GM12864 (cell line): Measurements from ENCODE around the gene MEPE.

Experiments used
- DNase-seq: peaks from one replicate; pipeline ENCODE4 v3.0.0-alpha.2; 2011; ENCODE audit warnings: low read depth
- H3K4me3 ChIP-seq: 2 replicates; pipeline ENCODE4 v1.5.1; 2011; ENCODE audit warnings: mild to moderate bottlenecking, low read depth, low read length, control low read depth
- TF ChIP-seq, protein P1 (sequence below): IDR thresholded peaks from 2 replicates; pipeline ENCODE4 v1.5.1; 2011; ENCODE audit warnings: low read depth, mild to moderate bottlenecking, moderate library complexity, low read length, control low read depth, inconsistent platforms; ENCODE audit errors: missing control alignments

The MEPE gene

DNA sequence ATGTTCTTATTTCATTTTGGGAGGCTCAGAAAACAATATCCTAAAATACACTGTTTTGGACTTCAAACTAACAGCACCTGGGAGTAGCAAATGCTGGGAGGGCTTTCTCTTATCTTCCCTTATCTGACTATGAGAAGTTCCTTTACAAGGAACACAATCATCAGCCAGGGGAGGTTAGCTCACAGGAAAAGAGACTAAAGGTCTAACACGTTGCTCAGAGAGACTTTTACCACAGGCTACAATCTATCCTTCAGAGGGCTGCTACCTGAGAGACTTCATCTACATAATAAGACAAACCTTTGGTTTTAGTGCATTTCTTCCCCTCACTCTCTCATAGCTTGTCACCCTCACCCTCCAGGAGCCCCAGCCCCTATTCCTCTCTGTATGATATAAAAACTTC lies 35.8 kb downstream of the MEPE start:
- TF ChIP-seq, protein P1, sequence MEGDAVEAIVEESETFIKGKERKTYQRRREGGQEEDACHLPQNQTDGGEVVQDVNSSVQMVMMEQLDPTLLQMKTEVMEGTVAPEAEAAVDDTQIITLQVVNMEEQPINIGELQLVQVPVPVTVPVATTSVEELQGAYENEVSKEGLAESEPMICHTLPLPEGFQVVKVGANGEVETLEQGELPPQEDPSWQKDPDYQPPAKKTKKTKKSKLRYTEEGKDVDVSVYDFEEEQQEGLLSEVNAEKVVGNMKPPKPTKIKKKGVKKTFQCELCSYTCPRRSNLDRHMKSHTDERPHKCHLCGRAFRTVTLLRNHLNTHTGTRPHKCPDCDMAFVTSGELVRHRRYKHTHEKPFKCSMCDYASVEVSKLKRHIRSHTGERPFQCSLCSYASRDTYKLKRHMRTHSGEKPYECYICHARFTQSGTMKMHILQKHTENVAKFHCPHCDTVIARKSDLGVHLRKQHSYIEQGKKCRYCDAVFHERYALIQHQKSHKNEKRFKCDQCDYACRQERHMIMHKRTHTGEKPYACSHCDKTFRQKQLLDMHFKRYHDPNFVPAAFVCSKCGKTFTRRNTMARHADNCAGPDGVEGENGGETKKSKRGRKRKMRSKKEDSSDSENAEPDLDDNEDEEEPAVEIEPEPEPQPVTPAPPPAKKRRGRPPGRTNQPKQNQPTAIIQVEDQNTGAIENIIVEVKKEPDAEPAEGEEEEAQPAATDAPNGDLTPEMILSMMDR: no peak
- no peak overlapping the region for H3K4me3 ChIP-seq

GRCh38 chr4:87872028-87872427 lies 39.3 kb downstream of the MEPE start:
- TF ChIP-seq, protein P1: no peak
- no peak for DNase-seq
- H3K4me3 ChIP-seq: no peak overlapping the region

More for the DNA sequence above, 35.8 kb downstream of the MEPE start:
- DNase-seq: no peak

- H3K4me3 ChIP-seq: no peak overlapping the region
- no peak for DNase-seq
- TF ChIP-seq, protein P1: no peak
Measured at GRCh38 chr4:87875191-87875590, 42.4 kb downstream of the MEPE start.

GRCh38 chr4:87880106-87880505 lies 47.3 kb downstream of the MEPE start:
- TF ChIP-seq, protein P1: no peak
- no peak for DNase-seq
- H3K4me3 ChIP-seq: no peak overlapping the region

DNA sequence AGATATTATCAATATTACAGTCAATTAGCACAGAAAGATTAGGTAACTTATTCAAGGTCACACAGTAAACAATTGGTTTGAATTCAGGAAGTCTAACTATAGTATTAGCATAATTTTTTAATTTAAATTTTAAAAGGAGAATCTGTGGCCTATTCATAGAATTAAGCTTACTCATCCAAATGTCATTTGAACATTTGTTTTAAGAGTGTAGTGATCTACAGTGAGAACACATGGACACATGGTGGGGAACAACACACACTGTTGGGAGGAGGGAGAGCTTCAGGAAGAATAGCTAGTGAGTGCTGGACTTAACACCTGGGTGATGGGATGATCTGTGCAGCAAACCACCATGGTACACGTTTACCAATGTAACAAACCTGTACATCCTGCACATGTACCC lies 48.3 kb downstream of the MEPE start:
- TF ChIP-seq, protein P1: no peak
- no peak overlapping the region for H3K4me3 ChIP-seq
- no peak for DNase-seq

- TF ChIP-seq, protein P1: no peak
- DNase-seq: no peak
- no peak overlapping the region for H3K4me3 ChIP-seq
Measured at GRCh38 chr4:87882321-87882720, 49.6 kb downstream of the MEPE start.

DNA sequence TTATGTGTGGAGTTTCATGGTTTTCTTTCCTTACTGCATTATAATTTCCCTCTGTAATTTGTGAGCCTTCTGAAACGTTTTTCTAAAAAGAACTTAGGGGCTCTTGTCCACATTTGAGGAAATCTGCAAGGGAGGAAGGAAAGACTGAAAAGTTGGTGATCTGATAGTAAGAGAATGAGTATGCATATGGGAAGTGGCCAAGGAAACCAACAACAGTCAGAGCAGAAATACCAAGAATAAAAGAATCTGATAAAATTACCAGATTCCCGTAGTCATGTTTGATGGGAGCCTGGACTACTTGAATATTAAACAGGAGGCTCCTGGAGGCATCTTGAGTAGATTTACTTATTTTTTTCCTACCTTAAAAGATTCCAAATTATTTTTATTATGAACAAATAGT lies 50.1 kb downstream of the MEPE start:
- H3K4me3 ChIP-seq: no peak overlapping the region
- TF ChIP-seq, protein P1: no peak
- DNase-seq: no peak
